Nephron progenitor cell (in vitro differentiated cells): ENCODE data around the gene FGF1.
"Not testable (repeated sequence)": the region's sequence is repeated elsewhere in the genome, so short reads cannot be mapped to it uniquely, and the experiment has no call there.

Source experiments
- DNase-seq: peaks from one replicate; pipeline ENCODE4 v3.0.0; 2021
- H3K27ac Mint-ChIP-seq: 2 replicates; pipeline ENCODE4 v1.8.0; 2021; ENCODE audit warnings: mild to moderate bottlenecking, moderate library complexity, mixed read lengths
- H3K27me3 Mint-ChIP-seq: 2 replicates; pipeline ENCODE4 v1.8.0; 2021; ENCODE audit warnings: mild to moderate bottlenecking, low read depth, mixed read lengths; ENCODE audit not compliant: poor library complexity
- H3K36me3 Mint-ChIP-seq: 2 replicates; pipeline ENCODE4 v1.8.0; 2021; ENCODE audit warnings: low read depth, mixed read lengths
- H3K4me1 Mint-ChIP-seq: 2 replicates; pipeline ENCODE4 v1.8.0; 2021; ENCODE audit warnings: mixed read lengths
- H3K4me3 Mint-ChIP-seq: 2 replicates; pipeline ENCODE4 v1.8.0; 2021; ENCODE audit warnings: mild to moderate bottlenecking, moderate library complexity, mixed read lengths
- H3K9me3 Mint-ChIP-seq: 2 replicates; pipeline ENCODE4 v1.8.0; 2021; ENCODE audit warnings: mild to moderate bottlenecking, moderate library complexity, mixed read lengths
- TF ChIP-seq, protein P1 (sequence below): fragments of 200-600 bp; sonication (generic); IDR thresholded peaks from 2 replicates; pipeline ENCODE4 v1.5.0; 2021; ENCODE audit warnings: antibody characterized with exemption

FGF1 gene

DNA sequence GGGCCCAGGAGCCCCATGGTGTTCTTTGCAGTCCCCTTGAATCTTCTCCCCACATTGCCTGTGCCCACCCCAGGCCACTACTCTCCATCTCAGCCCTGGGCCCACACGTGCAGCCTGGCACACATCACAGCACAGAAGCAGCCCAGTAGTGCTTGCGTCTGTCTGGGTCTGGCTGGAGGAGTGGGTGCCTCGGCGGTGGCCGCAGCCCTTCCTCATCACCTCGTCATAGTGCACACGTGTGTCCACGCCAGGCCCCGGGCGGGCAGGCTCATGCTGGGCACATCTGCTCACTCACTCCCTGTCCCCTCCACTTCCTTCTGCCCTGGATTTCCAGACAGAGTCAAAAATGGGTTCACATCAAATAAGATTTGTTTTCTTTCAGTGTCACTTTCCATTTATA, 33.3 kb downstream of the FGF1 start:
- Mint-ChIP-seq H3K4me1 (peaks cover 31% of the 10 kb centered on the region), H3K27me3 (peaks cover 5% of the 10 kb centered on the region)

DNA sequence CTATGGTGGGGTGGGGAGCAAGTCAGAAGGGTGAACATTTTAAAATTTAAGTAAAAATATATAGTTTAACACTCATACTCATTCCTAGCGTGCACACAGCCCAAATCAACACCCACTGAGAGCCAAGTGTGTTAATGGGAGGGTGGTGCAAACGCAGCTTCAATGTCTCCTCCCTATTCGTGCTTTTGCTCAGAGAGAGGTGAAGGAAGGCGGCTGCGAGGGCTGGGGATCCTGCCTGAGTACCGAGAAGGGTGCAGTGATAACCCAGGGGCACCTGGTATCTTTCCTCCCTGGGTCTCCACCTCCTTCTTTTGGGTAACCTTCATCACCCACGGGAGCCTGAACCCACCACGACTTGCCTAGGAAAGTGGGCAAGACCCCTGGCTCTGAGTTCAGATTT, 35.0 kb downstream of the FGF1 start:
- DNase-seq, result no peak
- peaks cover 23% of the 10 kb centered on the region for H3K4me1 Mint-ChIP-seq
- H3K27ac Mint-ChIP-seq, result no peak overlapping the region
- TF ChIP-seq, protein P1, sequence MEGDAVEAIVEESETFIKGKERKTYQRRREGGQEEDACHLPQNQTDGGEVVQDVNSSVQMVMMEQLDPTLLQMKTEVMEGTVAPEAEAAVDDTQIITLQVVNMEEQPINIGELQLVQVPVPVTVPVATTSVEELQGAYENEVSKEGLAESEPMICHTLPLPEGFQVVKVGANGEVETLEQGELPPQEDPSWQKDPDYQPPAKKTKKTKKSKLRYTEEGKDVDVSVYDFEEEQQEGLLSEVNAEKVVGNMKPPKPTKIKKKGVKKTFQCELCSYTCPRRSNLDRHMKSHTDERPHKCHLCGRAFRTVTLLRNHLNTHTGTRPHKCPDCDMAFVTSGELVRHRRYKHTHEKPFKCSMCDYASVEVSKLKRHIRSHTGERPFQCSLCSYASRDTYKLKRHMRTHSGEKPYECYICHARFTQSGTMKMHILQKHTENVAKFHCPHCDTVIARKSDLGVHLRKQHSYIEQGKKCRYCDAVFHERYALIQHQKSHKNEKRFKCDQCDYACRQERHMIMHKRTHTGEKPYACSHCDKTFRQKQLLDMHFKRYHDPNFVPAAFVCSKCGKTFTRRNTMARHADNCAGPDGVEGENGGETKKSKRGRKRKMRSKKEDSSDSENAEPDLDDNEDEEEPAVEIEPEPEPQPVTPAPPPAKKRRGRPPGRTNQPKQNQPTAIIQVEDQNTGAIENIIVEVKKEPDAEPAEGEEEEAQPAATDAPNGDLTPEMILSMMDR, result no peak
- H3K36me3 Mint-ChIP-seq, result no peaks in the 10 kb centered on the region
- H3K9me3 Mint-ChIP-seq, result no peaks in the 10 kb centered on the region
- no peak overlapping the region for H3K4me3 Mint-ChIP-seq
- H3K27me3 Mint-ChIP-seq, result peaks cover 5% of the 10 kb centered on the region

More for the DNA sequence above, 33.3 kb downstream of the FGF1 start:
- TF ChIP-seq, protein P1, result no peak
- Mint-ChIP-seq H3K9me3 (no peaks in the 10 kb centered on the region), H3K36me3 (no peaks in the 10 kb centered on the region), H3K27ac (peak overlapping the region; percentile 47), H3K4me3 (no peak overlapping the region)
- no peak for DNase-seq

DNA sequence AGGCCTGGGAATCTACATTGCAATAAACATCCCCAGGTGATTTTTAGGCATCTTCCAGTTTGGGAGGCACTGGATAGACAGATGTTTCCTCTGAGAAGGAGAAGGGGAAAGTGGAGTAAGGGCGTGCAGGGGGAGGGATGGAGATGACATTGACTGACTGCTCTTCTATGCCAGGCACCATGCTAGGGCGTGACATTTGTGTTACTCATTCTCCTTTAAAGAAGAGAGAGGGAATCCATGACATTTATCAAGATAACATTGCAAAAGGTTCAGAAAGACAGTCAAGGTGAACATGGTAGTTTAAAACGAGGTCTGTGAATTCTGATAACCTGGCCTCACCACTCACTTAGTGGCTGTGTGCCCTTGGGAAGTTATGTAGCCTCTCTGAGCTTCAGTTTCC, 35.8 kb downstream of the FGF1 start:
- Mint-ChIP-seq H3K9me3 (no peaks in the 10 kb centered on the region), H3K27me3 (peaks cover 5% of the 10 kb centered on the region), H3K4me3 (no peak overlapping the region), H3K36me3 (no peaks in the 10 kb centered on the region), H3K4me1 (peaks cover 21% of the 10 kb centered on the region), H3K27ac (no peak overlapping the region)
- TF ChIP-seq, protein P1, result no peak
- no peak for DNase-seq

DNA sequence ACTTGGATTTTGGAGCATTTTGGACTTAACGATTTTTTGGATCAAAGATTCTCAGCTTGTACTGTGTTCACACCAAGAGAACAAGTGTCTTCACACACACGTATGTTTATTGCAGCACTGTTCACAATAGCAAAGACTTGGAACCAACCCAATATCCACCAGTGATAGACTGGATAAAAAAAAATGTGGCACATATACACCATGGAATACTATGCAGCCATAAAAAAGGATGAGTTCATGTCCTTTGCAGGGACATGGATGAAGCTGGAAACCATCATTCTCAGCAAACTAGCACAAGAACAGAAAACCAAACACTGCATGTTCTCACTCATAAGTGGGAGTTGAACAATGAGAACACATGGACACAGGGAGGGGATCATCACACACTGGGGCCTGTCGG, 37.8 kb downstream of the FGF1 start:
- not testable (repeated sequence) for H3K4me3 Mint-ChIP-seq, H3K9me3 Mint-ChIP-seq, H3K36me3 Mint-ChIP-seq, DNase-seq, H3K27ac Mint-ChIP-seq, H3K27me3 Mint-ChIP-seq
- peaks cover 28% of the 10 kb centered on the region for H3K4me1 Mint-ChIP-seq

- DNase-seq, result no peak
- Mint-ChIP-seq H3K9me3 (no peaks in the 10 kb centered on the region), H3K27me3 (peaks cover 5% of the 10 kb centered on the region), H3K36me3 (no peaks in the 10 kb centered on the region), H3K27ac (no peak overlapping the region), H3K4me3 (no peak overlapping the region), H3K4me1 (peaks cover 47% of the 10 kb centered on the region)
- TF ChIP-seq, protein P1, result no peak
These were observed 40.4 kb downstream of the FGF1 start for GRCh38 chr5:142645456-142645855.

DNA sequence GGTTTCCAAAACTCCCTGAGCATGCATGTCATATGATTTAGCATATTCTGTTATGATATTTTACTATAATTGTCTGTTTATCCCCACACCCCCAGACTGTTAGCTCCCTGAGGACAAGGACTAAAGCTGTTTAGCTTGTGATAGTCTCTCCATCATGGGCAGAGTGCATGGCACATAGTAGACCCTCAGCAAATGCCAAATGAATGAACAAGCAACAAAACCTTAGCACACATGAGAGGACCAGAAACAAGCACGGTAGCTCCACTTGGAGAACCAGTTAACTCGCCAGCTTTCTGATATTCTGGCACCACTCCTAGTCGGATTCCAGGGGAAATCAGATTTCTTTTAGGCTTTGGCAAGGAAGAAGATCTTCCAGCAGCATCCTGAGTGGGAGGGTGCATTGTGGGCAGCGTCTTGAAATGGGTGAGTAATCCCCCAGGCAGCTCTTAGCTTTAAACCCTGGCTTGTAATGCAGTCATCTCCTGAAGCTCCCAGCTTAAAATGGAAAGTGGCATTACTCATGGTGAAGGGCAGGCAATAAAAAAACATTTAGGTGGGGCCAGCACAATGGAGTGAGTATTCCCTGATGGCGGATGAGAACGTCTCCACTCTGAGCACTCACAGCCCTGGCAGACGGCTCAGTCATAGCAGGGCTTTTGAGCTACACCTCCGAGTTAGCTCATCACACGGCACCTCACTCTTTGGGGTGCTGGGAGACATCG, 41.1 kb downstream of the FGF1 start:
- H3K9me3 Mint-ChIP-seq, result no peaks in the 10 kb centered on the region
- H3K4me3 Mint-ChIP-seq, result no peak overlapping the region
- H3K27ac Mint-ChIP-seq, result peak overlapping the region; percentile 26
- H3K27me3 Mint-ChIP-seq, result peaks cover 5% of the 10 kb centered on the region
- peaks cover 53% of the 10 kb centered on the region for H3K4me1 Mint-ChIP-seq
- TF ChIP-seq, protein P1, result no peak
- H3K36me3 Mint-ChIP-seq, result no peaks in the 10 kb centered on the region
- DNase-seq, result no peak
